OCI-LY1 (cell line): ENCODE results near the gene CORIN.

ENCODE experiments used
- H2AFZ ChIP-seq: fragments of 200-600 bp; sonication (generic), shearing (Covaris generic); 2 replicates; pipeline ENCODE4 v1.6.0; 2014; ENCODE audit warnings: antibody characterized with exemption, mild to moderate bottlenecking, low read length
- H3F3A ChIP-seq: fragments of 200-600 bp; sonication (generic), shearing (Covaris generic); 2 replicates; pipeline ENCODE4 v1.6.0; 2014; ENCODE audit warnings: mild to moderate bottlenecking, antibody characterized with exemption, low read length, moderate library complexity; ENCODE audit not compliant: insufficient read depth
- H3K27ac ChIP-seq: fragments of 200-600 bp; sonication (generic); 2 replicates; pipeline ENCODE4 v1.5.1; 2014; ENCODE audit warnings: low read length, mixed run types, mild to moderate bottlenecking, low read depth; ENCODE audit not compliant: poor library complexity, severe bottlenecking
- H3K27me3 ChIP-seq: fragments of 200-600 bp; sonication (generic); 2 replicates; pipeline ENCODE4 v1.6.0; 2014; ENCODE audit warnings: antibody characterized with exemption, mild to moderate bottlenecking, low read length, moderate library complexity; ENCODE audit not compliant: insufficient read depth
- H3K36me3 ChIP-seq: fragments of 200-600 bp; sonication (generic); 2 replicates; pipeline ENCODE4 v1.6.1; 2014; ENCODE audit warnings: mild to moderate bottlenecking, antibody characterized with exemption, low read length, moderate library complexity, mixed read lengths; ENCODE audit not compliant: insufficient read depth
- H3K4me1 ChIP-seq: fragments of 200-600 bp; sonication (generic); 2 replicates; pipeline ENCODE4 v1.5.1; 2014; ENCODE audit warnings: mild to moderate bottlenecking, low read length, moderate library complexity; ENCODE audit not compliant: insufficient read depth, severe bottlenecking
- H3K4me2 ChIP-seq: fragments of 200-600 bp; sonication (generic), shearing (Covaris generic); 2 replicates; pipeline ENCODE4 v1.6.1; 2014; ENCODE audit warnings: low read length
- H3K4me3 ChIP-seq: fragments of 200-600 bp; sonication (generic); 2 replicates; pipeline ENCODE4 v1.5.1; 2014; ENCODE audit warnings: low read length, low read depth, mild to moderate bottlenecking, mixed read lengths; ENCODE audit not compliant: poor library complexity, severe bottlenecking
- H3K79me2 ChIP-seq: fragments of 200-600 bp; shearing (Covaris generic); 2 replicates; pipeline ENCODE4 v1.6.1; 2016; ENCODE audit warnings: mixed run types, low read length, mixed read lengths; ENCODE audit not compliant: insufficient read depth
- H3K9ac ChIP-seq: fragments of 200-600 bp; sonication (generic), shearing (Covaris generic); 2 replicates; pipeline ENCODE4 v1.6.1; 2014; ENCODE audit warnings: mild to moderate bottlenecking, low read length, mixed read lengths
- H3K9me2 ChIP-seq: fragments of 200-600 bp; sonication (generic), shearing (Covaris generic); 2 replicates; pipeline ENCODE4 v1.6.1; 2014; ENCODE audit warnings: low read depth, mild to moderate bottlenecking, low read length, mixed read lengths
- H3K9me3 ChIP-seq: fragments of 200-600 bp; shearing (Covaris generic); 2 replicates; pipeline ENCODE4 v1.6.1; 2014; ENCODE audit warnings: low read length, mixed read lengths
- H4K20me1 ChIP-seq: fragments of 200-600 bp; sonication (generic), shearing (Covaris generic); 2 replicates; pipeline ENCODE4 v1.6.0; 2016; ENCODE audit warnings: mild to moderate bottlenecking, low read length; ENCODE audit not compliant: insufficient read depth
- EZH2 ChIP-seq: fragments of 200-600 bp; sonication (generic), shearing (Covaris generic); IDR thresholded peaks from 2 replicates; pipeline ENCODE4 v1.8.0; 2017; ENCODE audit warnings: borderline replicate concordance, mixed run types, mild to moderate bottlenecking, antibody characterized with exemption, low read length, moderate library complexity, mixed read lengths
- TF ChIP-seq, protein P1 (sequence below): fragments of 200-600 bp; sonication (generic), shearing (Covaris generic); IDR thresholded peaks from 2 replicates; pipeline ENCODE4 v1.5.1; 2017; ENCODE audit warnings: mild to moderate bottlenecking, antibody characterized with exemption, low read length, moderate library complexity, mixed read lengths

The CORIN gene

DNA sequence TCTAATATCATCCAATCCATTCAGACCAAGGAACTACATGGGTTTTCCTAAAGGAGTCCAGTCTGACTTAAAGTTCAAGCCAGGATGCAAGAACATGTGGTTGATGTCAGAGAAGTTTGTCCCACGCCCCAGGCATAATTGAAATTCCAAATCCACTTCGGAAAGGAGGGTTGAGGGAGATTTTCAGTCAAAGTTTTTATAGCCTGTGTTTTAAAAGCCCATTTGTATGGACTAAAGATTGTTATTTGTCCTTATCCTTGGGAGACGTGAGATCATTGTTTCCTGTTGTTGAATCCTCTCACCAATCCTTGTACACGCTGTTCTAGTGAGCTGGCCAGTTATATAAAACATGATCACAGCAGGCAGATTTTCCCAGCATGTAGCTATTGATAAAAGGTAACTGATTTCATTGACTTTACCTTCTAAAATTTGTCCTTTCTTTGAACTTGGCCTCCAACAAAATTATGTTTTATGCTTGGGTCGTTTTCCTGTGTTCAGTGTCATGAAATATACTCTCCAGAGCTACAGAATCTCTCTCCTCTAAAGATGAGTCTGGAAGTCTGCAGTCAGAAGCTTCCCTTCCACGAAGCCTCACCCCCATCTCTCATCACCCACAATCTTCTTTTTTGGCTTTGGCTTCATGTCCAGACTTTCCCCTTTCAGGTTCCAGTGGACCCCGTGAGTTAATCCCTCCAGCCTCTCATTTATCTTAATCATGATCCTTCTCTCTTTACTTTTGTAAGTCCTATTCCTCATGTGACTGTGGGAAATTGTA is 259.9 kb downstream of the CORIN start:
- Histone ChIP-seq H3K4me3 (no peak overlapping the region), H3K27ac (no peak overlapping the region), H3K4me1 (no peaks in the 10 kb centered on the region), H3K9ac (no peak overlapping the region), H4K20me1 (no peaks in the 10 kb centered on the region), H3K9me3 (no peaks in the 10 kb centered on the region), H3K79me2 (no peaks in the 10 kb centered on the region), H2AFZ (no peak overlapping the region), H3K4me2 (no peak overlapping the region), H3F3A (no peaks in the 10 kb centered on the region), H3K9me2 (no peaks in the 10 kb centered on the region), H3K27me3 (no peaks in the 10 kb centered on the region), H3K36me3 (no peaks in the 10 kb centered on the region)
- TF ChIP-seq, protein P1, sequence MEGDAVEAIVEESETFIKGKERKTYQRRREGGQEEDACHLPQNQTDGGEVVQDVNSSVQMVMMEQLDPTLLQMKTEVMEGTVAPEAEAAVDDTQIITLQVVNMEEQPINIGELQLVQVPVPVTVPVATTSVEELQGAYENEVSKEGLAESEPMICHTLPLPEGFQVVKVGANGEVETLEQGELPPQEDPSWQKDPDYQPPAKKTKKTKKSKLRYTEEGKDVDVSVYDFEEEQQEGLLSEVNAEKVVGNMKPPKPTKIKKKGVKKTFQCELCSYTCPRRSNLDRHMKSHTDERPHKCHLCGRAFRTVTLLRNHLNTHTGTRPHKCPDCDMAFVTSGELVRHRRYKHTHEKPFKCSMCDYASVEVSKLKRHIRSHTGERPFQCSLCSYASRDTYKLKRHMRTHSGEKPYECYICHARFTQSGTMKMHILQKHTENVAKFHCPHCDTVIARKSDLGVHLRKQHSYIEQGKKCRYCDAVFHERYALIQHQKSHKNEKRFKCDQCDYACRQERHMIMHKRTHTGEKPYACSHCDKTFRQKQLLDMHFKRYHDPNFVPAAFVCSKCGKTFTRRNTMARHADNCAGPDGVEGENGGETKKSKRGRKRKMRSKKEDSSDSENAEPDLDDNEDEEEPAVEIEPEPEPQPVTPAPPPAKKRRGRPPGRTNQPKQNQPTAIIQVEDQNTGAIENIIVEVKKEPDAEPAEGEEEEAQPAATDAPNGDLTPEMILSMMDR, result no peak
- TF ChIP-seq EZH2, result no peak

DNA sequence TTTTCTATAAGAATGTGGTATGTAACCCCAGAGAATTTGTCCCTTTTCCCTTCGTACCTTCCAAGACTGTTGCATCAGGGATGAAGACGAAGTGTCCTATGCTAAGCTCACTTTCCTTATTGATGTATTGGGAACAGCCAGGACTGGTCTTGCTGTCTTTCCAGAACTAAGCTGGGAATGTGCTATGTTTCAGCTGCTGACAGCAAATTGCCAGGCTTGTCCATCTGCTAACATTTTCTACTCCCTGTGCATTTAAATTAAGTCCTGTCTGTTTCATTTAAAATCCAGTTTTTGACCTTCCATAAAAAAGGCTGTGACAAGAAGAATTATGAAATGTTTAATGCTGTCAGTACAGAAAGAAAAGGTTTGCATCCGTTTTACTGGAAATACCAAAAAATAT is 264.9 kb downstream of the CORIN start:
- TF ChIP-seq, protein P1, result no peak
- no peak for TF ChIP-seq EZH2

GRCh38 chr4:47570816-47571215 is 267.1 kb downstream of the CORIN start:
- H3K9me3 ChIP-seq, result no peaks in the 10 kb centered on the region
- H2AFZ ChIP-seq, result no peak overlapping the region
- H3K4me2 ChIP-seq, result no peak overlapping the region
- no peaks in the 10 kb centered on the region for H3K36me3 ChIP-seq
- H3K79me2 ChIP-seq, result no peaks in the 10 kb centered on the region
- no peaks in the 10 kb centered on the region for H3K9me2 ChIP-seq
- no peaks in the 10 kb centered on the region for H3F3A ChIP-seq
- H3K4me1 ChIP-seq, result no peaks in the 10 kb centered on the region
- H3K27me3 ChIP-seq, result no peaks in the 10 kb centered on the region
- no peak overlapping the region for H3K4me3 ChIP-seq
- H4K20me1 ChIP-seq, result no peaks in the 10 kb centered on the region
- no peak for TF ChIP-seq EZH2
- TF ChIP-seq, protein P1, result no peak
- no peak overlapping the region for H3K9ac ChIP-seq
- H3K27ac ChIP-seq, result no peak overlapping the region

More for the DNA sequence above, 264.9 kb downstream of the CORIN start:
- Histone ChIP-seq H3K9me3 (no peaks in the 10 kb centered on the region), H3K9ac (no peak overlapping the region), H2AFZ (no peak overlapping the region), H4K20me1 (no peaks in the 10 kb centered on the region), H3K79me2 (no peaks in the 10 kb centered on the region), H3K27me3 (no peaks in the 10 kb centered on the region), H3F3A (no peaks in the 10 kb centered on the region), H3K4me1 (no peaks in the 10 kb centered on the region), H3K27ac (no peak overlapping the region), H3K9me2 (no peaks in the 10 kb centered on the region), H3K4me2 (no peak overlapping the region), H3K4me3 (no peak overlapping the region), H3K36me3 (no peaks in the 10 kb centered on the region)
